GM18870 (cell line): ENCODE measurements around the gene FRMD4A.
A peak's percentile ranks its signal among the peaks of the same experiment; 100 is the strongest.

Source experiments
- ATAC-seq: cut with Tn5 transposase; IDR thresholded peaks from one replicate; pipeline ENCODE4 v1.9.1; 2021; ENCODE audit warnings: moderate library complexity; ENCODE audit not compliant: unreplicated experiment

FRMD4A gene

DNA sequence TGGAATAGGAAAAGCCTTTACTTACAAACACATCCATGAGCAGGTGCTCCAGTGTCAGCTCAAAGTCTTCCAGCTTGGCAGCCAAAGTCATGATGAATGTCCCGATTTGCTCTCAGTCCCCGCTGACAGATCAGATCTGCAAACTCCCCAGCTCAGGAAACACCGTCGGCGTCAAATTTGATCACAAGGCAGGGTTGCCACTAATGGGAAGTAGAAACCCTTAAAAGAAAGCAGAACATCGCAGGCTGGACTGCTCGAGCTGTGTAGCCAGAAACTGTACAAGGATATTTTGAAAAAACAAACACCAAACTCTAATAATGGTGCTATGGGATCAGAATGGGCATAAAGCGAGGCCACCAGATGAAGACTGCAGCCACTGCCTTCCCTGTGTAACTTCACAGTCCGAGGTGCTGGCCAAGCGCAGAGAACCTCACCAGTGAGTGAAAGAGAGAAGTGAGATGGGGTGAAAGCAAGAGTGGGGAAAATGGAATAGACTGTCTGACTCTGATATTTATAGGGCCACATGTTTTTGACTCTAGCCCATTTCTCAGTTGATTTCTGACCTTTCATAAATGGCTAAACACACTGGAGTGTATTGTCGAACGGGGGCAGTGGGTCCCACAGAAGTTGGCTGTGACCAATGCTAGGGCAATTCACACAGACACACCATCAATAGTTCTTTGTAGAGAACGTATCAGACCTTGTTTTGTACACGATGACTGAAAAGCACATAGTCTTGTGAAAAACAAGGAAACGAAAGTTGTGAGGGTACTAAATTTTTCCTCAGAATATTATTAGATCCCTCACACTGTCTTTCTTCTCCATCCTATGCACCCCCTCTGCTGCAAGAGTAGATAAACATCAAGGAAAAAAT lies 306.2 kb downstream of the FRMD4A start:
- no peak for ATAC-seq

DNA sequence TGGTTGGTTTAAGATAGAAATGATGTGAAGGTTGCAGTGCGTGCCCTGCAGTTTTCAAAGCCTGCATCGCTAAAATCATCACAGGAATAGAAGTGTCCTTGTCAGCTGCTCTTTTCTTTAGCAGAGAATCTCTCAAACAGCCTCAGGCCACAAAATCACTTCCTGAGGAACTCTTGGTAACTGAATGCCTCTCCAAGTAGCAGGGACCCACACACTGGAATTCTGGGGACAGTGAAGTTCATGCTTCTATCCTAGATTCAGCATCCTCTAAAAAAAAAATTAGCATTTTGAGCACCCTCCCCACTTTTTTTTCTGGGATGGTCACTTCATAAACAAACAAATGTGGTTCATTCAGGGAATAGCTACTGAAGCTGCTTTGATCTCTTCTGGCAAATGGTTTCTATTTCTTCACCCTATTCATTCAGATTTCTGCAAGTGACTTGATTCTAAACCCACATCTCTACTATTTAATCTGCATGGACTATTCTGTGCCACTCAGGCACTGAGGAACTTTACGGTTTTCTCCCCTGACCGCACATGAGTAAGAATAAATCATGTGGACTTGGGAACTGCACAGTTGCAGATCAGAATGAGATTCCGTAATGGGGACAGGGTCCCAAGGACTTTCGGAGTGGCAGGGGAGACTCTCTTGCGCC lies 306.9 kb downstream of the FRMD4A start:
- no peak for ATAC-seq

DNA sequence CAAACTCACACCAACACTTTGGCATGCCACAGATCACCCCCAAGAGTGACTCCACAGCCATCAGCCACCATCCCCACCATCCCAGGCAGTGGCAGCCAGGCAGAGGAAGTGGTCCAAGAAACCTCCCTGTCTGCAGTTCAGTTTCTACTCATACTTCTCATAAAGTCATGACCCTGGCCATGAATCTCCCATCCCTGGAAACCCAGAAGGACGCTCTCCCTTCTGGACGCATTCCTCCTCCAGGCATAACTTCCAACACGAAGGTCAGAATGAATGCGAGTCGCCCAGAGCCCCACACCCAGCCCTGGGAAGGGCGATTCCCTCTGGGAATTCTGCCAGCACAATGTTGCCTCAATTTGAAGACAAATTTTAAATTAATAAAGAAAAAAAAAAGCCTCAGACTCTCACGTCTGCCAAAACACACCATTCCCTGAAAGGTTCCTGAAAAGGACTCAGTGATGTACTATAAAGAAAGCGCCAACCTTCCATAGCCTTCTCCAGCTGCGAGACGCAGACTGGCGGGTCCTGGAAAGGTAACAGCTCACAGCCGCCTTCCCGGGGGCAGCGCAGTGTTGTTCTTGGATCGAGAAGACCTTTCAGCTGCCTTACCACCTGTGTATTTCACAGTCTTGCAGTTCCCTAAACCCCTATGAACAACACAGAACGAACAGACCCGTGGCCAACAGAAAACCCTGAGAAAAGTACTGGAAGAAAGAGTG lies 307.6 kb downstream of the FRMD4A start:
- no peak for ATAC-seq

DNA sequence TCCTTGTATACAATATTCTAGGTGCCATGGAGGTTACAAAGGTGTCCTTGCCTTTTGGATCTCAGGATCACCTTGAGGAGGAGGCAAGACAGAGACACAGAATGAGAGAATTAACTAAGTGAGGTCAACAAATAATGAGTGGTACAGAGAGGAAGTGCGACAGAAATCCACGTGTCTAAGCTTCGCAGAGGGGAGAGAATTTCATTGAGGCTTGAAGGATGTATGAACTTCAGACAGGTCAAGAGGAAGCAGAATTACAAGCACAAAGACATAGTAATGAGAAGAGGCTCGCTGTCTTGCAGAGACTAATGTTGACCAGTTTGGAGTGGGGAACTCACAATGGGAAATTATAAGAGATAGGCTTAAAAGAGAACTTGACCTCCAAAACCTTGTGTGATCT lies 308.7 kb downstream of the FRMD4A start:
- ATAC-seq = no peak

DNA sequence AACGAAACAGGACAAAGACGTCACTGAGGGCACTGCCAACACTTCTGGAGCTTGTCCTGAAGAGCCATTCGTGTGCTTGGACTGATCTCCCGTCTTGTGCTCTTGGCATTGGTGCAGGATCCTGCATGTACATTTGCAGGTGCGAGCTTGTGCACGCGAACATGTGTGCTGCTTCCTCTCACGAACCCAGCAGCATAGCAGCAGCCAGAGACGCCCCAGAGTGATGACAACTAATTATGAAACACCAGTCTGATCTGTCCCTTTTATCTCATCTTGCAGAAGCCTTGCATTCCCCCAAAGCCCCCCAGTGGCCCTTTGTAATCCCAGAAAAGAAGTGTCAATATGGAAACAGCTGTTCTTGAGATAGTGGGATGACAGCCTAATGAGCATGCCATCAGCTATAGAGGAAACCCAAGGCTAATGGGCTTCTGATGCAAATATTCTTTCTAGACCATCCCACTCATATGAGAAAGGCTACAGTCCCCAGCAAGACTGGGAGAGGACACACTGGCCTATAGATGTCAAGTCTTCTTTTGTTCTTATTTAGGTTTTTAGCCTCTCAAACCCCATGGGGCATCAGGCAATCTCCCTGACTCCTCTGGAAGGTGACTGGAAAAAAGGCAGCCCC lies 310.6 kb downstream of the FRMD4A start:
- no peak for ATAC-seq

DNA sequence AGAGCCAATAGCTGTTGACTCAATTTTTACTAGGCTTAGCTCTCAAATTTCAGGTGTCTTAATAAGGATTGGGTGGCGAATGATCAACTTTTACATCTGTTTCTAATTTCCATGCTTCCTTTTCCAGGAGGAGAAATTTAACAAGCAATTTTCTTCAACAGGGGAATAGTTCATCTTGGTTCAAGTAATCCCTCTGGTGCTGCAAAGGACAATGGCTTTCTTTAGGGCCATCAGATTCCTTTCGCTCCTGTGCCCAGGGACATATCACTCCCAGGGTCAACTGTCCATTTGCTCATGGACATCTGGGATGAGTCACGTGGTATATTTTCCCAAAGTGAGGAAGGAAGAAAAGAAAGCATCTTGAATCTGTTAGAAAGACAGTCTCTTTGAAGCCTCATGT lies 313.3 kb downstream of the FRMD4A start:
- ATAC-seq = no peak

DNA sequence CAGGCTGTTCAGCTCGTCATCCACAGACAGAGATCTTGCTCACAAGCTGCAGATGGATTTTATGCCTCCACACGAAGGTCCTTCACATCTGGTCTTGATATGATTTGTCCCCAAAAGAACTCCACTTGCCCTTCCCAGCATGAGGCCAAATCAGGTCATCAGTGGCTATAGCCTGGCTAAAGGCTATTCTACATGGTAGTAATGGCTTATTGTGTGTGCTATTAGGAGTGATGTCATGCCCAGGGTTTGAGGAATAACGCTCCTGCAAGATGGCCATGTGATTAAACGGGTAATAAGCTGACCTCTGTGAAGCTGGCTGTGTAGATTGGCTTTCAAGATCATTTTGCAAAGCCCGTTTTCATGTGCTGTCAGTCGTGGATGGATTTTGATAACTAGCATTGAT lies 313.8 kb downstream of the FRMD4A start:
- no peak for ATAC-seq

DNA sequence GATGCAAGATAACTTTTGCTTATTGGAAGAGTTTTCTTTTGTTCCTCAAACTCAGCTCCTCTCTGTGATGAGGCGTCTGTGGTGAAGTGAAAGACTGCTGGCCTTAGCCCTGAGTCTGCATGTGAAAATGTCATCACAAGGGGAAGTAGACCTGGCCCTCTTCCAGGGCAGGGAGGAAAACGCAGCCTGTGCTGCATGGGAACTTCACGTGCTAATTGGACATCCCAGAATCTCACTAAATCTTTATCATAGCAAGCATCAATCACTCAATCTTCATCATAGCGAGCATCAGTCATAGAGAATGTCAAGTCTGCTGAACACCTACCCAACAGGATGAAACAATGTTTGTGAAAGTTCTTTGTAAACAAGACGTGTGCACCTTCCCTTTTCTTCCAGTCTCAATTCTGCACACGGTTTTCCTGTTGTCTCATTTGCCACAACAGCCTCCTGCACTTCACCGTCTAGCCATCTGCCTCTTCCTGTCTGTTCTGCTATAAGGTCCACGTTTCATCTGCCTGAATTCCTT lies 314.6 kb downstream of the FRMD4A start:
- ATAC-seq = no peak

DNA sequence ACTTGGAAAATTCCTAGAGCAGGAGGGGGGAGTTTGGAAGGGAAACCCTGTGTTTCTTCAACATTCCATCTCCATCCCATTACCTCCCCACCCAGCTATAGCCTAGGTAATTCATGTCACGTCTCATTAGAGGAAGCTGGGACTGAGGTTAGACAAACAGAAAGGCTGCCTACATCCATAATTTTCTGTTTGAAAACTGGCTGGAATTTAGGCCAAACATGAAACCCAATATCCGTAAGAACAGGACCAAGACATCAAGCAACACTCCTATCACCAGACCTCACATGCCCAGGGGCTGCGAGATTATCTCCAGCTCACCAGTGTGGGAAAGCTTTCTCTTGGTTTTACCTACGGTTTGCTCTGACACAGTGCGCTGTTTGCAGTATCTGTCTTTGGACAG lies 316.3 kb downstream of the FRMD4A start:
- ATAC-seq = no peak

DNA sequence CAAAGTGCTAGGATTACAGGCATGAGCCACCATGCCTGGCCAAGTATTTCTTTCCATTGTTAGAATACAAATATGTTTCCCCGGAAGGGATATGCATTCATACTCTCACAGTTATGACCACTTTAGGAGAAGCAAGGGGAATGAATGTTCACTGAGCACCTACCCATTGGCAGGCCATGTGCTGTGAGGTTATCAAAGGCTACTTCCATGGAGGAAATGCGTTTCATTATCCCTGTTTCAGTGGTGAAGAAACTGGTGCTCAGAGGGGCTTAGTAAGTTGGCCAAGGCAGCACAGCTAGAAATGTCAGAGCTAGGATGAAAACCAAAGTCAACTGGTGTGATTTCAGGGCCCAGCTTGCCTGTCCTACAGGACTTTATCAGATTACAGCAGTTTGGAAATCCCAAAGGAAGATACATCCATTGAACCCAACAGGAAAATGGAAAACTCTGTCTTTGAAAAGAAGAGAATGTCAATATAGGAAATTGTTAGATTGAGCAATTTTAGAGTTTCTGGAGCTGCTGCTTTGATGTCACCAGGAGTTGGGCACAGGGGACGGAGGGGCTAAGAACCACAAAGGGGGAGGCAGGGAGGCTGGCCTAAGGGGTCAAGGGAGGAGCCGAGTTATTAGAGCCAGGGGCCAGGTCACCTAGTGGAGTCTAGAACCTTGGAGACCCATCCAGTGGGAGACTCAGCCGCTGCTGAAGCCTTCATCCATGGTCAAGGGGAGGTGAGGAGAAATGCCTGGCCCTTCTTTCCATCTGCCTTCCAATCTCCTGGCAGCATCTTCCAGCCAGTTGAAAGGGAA lies 319.8 kb downstream of the FRMD4A start:
- no peak for ATAC-seq

DNA sequence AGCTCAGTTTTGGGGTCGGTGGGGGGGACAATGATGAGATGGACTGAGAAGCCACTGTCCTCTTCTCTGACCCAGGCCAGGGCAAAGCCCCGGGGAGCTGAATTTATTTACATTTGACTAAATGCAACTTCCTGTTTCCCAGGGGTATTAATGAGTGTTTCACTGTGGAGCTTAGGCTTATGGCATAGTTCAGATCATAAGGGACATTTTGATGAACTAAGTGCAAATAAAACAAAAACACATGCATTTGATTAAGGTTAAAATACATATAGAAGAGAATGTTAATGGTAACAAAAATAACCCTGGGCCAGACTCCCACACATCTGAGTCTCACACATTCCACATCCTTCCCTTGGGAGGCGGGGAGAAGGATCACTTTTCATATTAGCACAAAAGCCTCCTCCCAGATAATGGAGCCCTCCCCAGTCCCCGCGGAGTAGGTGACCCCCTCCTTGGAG lies 320.6 kb downstream of the FRMD4A start:
- no peak for ATAC-seq

DNA sequence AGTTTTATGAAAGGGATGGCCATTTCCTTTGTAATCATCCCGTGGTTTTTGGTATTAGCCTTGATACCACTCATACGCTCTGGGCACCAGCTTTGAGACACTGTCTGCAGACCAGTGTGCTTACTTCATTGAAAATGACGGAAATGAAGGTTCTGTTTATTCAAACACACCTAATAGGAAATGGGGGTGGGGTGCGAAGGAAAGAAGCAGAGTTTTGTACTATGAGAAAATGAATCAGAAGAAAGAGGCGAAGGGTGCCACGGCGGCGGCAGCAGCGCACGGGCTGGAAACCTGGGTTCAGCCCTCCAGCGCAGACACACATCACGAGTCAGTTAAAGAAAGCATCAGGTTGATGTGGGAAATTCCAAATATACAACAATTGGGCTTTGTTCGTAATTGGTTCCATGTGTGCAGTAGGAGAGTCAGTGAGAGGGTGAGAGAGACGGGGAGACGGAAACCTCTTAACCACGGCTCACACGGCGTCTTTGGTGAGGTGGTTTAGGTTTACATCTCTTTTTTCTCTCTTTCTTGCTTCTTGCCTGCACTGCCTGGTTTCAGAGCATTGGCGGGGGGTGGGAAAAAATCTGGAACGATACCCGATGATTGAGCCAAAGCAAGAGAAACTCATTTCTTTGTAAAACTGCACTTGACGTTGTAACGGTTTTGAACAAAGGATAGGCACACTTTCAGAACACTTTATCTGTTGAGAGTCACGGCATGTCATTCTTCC lies 321.2 kb downstream of the FRMD4A start:
- ATAC-seq = peak; percentile 65

DNA sequence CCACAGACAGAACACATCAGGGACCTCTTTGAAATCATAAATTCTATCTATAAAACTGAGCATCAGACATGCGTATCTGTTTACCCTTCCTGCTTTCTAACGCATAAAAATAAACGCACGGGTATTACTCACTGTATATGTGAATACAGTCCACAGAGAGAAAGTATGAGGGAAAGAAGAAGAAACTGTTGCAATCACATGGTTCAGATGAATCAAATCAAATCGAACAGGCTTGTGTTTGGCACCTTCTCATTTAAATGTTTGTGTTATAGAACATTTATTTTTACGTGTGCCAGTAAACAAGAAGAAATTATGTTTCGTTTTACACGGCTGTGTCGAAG lies 322.0 kb downstream of the FRMD4A start:
- no peak for ATAC-seq

DNA sequence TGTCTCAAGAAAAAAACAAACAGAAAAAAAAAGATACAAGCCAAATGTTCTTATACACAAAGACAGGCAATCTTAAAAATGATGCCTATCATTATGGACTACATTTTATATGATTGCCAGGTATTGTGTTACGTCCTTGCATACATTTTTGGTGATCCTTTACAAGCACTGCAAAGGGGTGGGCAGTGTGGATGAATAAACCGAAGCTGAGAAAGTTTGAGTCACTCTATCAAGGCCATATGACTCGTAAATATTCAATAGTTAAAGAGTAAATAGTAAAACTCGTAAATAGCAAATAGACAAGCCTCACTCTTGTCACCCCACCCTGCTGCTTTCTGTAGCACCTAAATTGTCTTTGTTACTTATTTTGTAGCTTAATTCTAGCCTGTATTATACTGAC lies 326.2 kb downstream of the FRMD4A start:
- no peak for ATAC-seq

DNA sequence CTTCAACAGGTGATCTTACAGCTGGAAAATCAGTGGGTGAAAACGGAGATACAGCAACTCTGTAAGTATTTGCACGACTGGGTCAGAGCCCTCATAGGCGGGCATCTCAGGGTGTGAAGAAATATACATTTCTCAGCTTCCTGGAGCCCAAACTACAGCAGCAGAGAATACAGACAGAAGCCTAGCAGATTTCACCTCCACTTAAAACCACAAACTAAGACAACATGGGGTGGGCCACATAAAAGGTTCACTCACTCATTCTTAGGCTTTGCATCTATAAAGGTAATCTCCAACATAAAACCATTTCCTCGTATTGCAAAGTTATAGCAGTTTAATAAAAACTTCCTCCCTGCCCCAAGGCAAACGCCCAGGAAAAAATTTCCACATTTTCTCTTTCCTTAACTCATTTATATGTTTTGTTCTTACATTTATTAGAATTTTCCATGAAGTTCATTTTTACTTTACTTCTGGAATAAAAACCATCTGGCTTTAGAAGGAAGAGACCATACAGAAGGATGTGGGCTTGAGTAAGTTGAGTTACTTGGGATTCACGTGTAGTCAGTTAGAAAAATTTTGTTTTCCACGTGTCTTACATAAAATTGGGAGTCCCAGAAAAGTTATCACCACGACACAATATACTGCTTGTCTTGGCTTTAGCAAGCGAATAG lies 327.1 kb downstream of the FRMD4A start:
- no peak for ATAC-seq

DNA sequence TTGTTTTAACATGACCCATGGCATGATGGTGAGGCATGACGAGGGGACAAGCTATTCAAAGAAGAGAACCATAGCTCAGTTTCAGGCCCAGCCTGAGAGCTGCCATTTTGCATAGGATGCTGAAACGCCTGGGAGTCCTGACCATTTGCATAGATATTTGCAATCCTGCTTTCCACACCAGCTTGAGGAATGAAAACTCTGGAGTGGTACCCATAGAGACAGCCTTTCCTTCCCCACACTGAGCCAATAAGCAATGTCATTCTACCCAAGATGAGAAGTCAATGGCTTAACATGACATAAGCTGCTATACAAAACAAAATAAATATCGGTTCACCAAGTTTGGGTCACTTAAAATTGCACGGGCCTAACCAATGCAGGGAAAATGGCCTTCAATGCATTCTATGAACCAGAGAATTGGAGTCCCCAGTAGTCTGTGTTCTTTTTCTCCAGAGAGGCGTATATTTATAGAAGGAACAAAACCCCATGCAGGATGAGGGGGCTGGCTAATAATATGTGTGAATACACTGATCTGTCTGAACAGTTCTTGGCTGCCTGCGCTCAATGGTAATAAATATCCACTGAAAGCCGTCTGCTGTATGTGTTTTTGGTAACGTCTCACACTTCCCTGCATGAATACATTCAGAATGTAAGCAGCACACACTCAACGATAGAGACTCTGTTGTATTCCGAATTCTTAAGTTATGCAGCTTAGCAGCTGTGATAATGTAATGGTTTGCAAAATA lies 329.3 kb downstream of the FRMD4A start:
- ATAC-seq = no peak

DNA sequence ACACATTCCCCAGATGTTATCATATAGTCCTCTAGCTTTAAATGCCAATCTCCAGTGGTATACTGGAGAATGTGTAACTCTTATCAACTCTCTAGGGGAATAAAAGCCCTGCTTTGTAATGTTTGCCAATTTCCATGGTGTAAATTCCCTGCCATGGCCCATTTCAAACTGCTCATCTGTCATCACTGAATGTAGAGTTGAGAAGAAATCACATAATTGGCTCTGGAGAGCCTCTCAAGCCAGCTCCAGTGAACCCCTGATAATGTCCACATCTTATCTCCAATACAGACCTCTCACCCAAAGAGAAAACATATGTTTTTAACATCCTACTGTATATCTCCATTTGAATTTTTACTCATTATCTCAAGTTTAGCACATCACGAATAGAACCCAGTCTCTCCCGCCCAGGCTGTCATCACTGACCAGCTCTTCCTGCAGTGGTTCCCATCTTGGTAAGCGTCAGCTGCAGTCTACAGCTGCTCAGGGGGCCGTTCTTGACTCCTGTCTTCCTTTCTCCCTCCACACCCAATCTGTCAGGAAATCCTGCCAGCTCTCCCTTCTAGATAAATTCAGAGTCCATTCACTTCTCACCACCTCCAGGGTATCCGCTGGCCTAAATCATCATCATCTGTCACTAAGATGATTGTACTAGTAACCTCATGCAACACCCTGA lies 332.4 kb downstream of the FRMD4A start:
- no peak for ATAC-seq

DNA sequence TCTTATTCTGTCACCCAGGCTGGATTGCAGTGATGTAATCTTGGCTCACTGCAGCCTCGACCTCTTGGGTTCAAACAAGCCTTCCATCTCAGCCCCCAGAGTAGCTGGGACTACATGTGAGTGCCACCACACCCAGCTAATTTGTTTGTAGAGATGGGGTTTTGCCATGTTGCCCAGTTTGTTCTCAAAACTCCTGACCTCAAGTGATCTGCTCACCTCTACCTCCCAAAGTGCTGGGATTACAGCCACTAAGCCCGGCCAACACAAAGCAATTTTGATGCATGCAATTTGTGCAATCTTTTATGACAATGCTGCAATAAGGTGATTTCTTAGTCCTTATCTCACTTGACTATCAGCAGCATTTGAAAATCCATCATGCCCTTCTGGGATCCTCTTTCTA lies 333.1 kb downstream of the FRMD4A start:
- ATAC-seq = no peak
